ENCODE data around the gene ANO1.

DNA sequence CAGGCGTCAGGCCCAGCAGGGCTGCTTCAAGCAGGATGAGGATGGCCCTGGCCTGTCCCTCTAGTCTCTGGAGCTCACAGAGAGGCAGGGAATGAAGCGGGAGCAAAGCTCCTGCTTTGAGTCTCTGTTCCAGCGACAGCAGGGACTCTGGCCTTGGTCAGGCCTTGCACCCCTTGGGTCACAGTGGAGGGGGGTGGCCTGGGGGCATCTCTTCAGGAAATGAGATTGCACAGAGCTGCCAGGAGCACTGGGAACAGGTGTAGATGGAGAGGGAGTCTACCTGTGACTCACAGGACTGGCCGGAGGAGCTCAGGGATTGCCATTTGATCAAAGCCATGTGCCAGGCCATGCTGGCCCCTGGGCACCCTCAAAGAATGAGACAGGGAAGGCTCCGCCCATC, 1.6 kb downstream of the ANO1 start:
- no peak for TF ChIP-seq MAX (IDR thresholded peaks at IDR 0.05)
- TF ChIP-seq, protein P1, sequence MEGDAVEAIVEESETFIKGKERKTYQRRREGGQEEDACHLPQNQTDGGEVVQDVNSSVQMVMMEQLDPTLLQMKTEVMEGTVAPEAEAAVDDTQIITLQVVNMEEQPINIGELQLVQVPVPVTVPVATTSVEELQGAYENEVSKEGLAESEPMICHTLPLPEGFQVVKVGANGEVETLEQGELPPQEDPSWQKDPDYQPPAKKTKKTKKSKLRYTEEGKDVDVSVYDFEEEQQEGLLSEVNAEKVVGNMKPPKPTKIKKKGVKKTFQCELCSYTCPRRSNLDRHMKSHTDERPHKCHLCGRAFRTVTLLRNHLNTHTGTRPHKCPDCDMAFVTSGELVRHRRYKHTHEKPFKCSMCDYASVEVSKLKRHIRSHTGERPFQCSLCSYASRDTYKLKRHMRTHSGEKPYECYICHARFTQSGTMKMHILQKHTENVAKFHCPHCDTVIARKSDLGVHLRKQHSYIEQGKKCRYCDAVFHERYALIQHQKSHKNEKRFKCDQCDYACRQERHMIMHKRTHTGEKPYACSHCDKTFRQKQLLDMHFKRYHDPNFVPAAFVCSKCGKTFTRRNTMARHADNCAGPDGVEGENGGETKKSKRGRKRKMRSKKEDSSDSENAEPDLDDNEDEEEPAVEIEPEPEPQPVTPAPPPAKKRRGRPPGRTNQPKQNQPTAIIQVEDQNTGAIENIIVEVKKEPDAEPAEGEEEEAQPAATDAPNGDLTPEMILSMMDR (IDR thresholded peaks at IDR 0.05; ENCODE audit: low read depth, low read length, missing input control), result no peak
- no peak for TF ChIP-seq GABPA (IDR thresholded peaks at IDR 0.05 in 1 of 2, conservative IDR thresholded peaks at IDR 0.05 in 1 of 2)
- no peak for TF ChIP-seq ZBTB33 (IDR thresholded peaks at IDR 0.05)
- TF ChIP-seq TAF1 (conservative IDR thresholded peaks at IDR 0.05), result no peak
- TF ChIP-seq SP1 (IDR thresholded peaks at IDR 0.05), result no peak
- no peak for TF ChIP-seq REST (IDR thresholded peaks at IDR 0.05)

Data from liver (tissue), 3 donors.